ENCODE data around the gene EXOC7. TPM values are rescaled to one million over a fixed set of nuclear protein-coding genes. Genes with fewer than 3 reads are reported as not detected.

The EXOC7 gene
- total RNA-seq, 3 donors from 2014 or later = 91.4 to 103 (median 93.9) TPM

DNA sequence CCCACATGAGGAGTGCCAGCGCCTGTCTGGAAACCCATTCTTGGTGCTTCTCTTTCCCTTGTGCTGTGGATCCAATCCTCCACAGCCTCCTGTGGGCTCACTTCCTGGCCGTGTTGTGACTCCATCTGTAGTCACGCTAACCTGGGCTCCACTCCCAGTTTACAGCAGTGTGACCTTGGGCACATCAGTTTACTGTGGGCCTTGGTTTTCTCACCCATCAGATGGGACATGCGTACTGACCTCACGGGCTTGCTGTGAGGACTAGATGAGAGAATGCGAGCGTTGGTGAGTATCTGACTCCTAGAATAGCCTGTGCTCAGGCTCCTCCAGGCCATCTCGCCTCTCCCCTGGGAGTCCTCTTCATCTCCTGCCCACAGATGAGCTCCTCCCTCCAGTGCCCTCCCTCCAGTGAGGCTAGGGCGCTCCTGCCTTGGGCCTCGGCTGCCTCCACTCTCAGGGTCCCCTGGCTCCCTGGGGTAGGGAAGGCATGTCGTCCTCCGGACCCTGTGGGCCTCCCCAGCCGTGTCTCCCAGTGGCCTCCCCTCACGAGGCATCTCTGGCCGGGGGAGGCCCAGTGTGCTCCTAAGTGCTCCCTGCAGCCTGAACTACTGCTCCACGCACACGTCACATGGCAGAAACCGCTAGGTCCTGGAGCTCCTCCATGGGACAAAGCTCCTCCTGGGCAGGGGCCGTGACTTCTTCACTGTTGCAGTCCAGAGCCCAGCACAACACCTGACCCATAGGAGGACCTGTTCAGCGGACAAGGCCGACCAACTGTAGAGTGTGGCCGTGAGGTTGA is 42.7 kb upstream of the EXOC7 start:
- H3K9me3 ChIP-seq = no peaks in the 10 kb centered on the region
- H3K4me1 ChIP-seq = no peaks in the 10 kb centered on the region
- no peaks in the 10 kb centered on the region for H3K27me3 ChIP-seq
- H3K27ac ChIP-seq = peak overlapping the region in 1 of 2 donors; percentile 52
- H3K4me3 ChIP-seq = no peak overlapping the region
- TF ChIP-seq, protein P1, sequence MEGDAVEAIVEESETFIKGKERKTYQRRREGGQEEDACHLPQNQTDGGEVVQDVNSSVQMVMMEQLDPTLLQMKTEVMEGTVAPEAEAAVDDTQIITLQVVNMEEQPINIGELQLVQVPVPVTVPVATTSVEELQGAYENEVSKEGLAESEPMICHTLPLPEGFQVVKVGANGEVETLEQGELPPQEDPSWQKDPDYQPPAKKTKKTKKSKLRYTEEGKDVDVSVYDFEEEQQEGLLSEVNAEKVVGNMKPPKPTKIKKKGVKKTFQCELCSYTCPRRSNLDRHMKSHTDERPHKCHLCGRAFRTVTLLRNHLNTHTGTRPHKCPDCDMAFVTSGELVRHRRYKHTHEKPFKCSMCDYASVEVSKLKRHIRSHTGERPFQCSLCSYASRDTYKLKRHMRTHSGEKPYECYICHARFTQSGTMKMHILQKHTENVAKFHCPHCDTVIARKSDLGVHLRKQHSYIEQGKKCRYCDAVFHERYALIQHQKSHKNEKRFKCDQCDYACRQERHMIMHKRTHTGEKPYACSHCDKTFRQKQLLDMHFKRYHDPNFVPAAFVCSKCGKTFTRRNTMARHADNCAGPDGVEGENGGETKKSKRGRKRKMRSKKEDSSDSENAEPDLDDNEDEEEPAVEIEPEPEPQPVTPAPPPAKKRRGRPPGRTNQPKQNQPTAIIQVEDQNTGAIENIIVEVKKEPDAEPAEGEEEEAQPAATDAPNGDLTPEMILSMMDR (IDR thresholded peaks at IDR 0.05) = no peak
- no peak for TF ChIP-seq POLR2AphosphoS5 (IDR thresholded peaks at IDR 0.05)
- no peak for TF ChIP-seq POLR2A (IDR thresholded peaks at IDR 0.05)
- H3K36me3 ChIP-seq = no peaks in the 10 kb centered on the region
- peak in 1 of 2 donors; percentile 42 for DNase-seq (ENCODE audit: low spot score in 2 of 2)
- intact Hi-C loops (cut with DNase I; ENCODE audit: low total_unique reads) = no loop called here

DNA sequence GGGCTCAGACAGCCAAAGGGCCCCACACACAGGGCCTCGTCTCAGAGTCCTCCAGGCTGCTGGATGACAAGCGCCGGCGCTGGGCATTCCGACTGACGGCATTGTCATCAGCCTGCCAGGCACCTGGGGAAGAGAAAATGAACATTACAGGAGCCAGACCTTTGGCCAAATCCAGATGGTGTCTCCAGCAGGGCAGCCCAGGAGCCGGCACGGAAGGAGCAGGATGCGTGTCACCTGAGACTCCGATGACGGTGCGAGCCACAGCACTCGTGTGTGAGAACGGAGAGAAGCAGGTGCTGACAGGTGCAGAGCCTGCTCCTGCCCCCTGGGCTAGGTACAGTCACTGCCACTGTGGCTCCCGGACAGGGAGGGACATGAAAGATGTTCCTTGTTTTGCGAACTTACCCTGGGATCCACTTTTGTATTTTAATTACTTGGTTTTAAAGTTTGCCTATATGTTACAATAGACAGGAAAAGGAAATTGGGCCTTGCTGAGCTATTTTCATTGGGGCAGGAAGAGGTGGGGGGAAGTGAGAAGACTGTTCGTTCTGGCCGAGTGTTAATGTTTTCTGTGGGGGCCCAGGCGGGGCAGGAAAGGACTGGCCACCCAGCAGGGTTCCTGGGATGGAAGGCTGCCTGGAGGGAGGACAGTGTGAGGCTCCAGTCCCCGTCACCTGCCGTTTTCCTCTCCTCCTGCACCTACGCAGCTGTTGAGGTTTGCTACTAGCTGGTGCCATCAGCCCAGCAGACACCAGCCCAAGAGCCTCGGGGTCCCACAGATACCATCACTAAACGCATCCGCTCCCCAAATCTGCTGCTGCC is 41.9 kb upstream of the EXOC7 start:
- Histone ChIP-seq H3K4me1 (no peaks in the 10 kb centered on the region), H3K36me3 (no peaks in the 10 kb centered on the region), H3K27me3 (peaks cover 0 to under 1% of the 10 kb centered on the region in 2 donors), H3K4me3 (no peak overlapping the region), H3K27ac (peak overlapping the region in 1 of 2 donors; percentile 52), H3K9me3 (no peaks in the 10 kb centered on the region)
- intact Hi-C loops (cut with DNase I; ENCODE audit: low total_unique reads) = no loop called here
- DNase-seq (ENCODE audit: low spot score in 2 of 2) = peak in 1 of 2 donors; percentile 49
- TF ChIP-seq POLR2AphosphoS5 (IDR thresholded peaks at IDR 0.05) (no peak), POLR2A (IDR thresholded peaks at IDR 0.05) (no peak)
- TF ChIP-seq, protein P1 (IDR thresholded peaks at IDR 0.05) = no peak

DNA sequence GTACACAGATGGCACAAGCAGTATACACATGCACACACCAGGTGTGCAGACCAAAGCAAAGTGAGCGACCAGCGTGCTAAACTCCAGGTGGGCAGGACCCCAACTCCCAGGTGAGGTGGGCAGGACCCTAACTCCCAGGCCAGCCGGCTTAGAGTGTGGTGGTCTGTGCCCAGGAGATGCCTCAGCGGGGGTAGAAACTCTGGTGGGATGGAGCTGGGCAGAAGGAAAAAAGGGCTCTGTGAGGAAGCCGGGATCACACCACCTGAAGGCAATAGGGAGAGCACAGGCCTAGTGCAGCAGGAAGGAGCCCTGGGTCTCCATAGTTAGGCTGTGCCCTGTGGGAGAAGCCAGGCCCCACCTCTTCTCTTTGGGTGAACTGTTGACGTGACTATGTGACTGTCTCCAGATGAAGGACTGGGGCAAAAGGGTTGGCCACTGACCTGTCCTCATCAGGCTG is 39.0 kb upstream of the EXOC7 start:
- H3K36me3 ChIP-seq = no peaks in the 10 kb centered on the region
- no peak for DNase-seq (ENCODE audit: low spot score in 2 of 2)
- intact Hi-C loops (cut with DNase I; ENCODE audit: low total_unique reads) = no loop called here

DNA sequence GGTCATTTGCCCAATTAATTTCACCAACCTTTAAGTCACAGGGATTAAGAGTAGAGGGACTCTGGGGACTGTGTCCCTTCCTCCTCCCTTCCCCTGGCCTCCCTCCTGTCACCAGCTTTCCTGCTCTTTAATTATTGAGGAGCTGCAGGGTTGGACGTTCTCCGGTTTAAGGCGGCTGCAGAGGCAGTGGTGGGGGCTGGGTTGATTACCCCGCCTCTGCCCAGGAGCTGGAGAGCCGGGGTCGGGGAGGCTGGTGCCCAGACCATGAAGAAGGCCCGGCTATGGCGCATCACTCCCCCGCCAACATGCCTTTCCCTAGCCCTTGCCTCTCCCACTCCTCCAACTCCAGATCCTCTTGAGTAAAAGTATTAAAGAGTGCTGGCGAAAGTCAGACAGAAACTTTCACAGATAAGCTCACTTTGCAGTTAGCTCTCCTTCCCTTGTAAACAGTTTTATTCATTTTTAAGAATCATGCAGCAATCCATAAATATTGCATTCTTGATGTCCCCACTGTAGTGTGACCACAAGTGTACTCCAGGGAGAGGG is 38.5 kb upstream of the EXOC7 start:
- no peak for TF ChIP-seq POLR2A (IDR thresholded peaks at IDR 0.05)
- no peak for TF ChIP-seq POLR2AphosphoS5 (IDR thresholded peaks at IDR 0.05)
- TF ChIP-seq, protein P1 (IDR thresholded peaks at IDR 0.05) = no peak
- Histone ChIP-seq H3K27ac (no peak overlapping the region), H3K27me3 (peaks cover 13 to 33% of the 10 kb centered on the region in 2 donors), H3K36me3 (no peaks in the 10 kb centered on the region), H3K4me1 (peaks cover 0 to 2% of the 10 kb centered on the region in 2 donors), H3K9me3 (no peaks in the 10 kb centered on the region), H3K4me3 (peak overlapping the region in 1 of 3 donors; percentile 66)
- intact Hi-C loops (cut with DNase I; ENCODE audit: low total_unique reads) = no loop called here
- no peak for DNase-seq (ENCODE audit: low spot score in 2 of 2)

More for the DNA sequence above, 39.0 kb upstream of the EXOC7 start:
- Histone ChIP-seq H3K4me1 (peaks cover 0 to 2% of the 10 kb centered on the region in 2 donors), H3K4me3 (no peak overlapping the region), H3K27ac (no peak overlapping the region), H3K27me3 (peaks cover 8 to 28% of the 10 kb centered on the region in 2 donors), H3K9me3 (no peaks in the 10 kb centered on the region)
- TF ChIP-seq, protein P1 (IDR thresholded peaks at IDR 0.05) = no peak
- TF ChIP-seq POLR2AphosphoS5 (IDR thresholded peaks at IDR 0.05) (no peak), POLR2A (IDR thresholded peaks at IDR 0.05) (no peak)

All from breast epithelium (tissue), 4 donors.